GM23248 (cell line): ENCODE results near the gene CEACAM5. TPM values are rescaled to one million over a fixed set of nuclear protein-coding genes. Genes with fewer than 3 reads are reported as not detected.
A peak's percentile ranks its signal among the peaks of the same experiment; 100 is the strongest.
"Not testable (repeated sequence)": the region's sequence is repeated elsewhere in the genome, so short reads cannot be mapped to it uniquely, and the experiment has no call there.

Source experiments
- DNase-seq: peaks from one replicate; pipeline ENCODE4 v3.0.0-alpha.2; 2015
- H2AFZ ChIP-seq: fragments of 200-600 bp; sonication (generic); 2 replicates; pipeline ENCODE4 v1.6.1; 2016; ENCODE audit warnings: antibody characterized with exemption
- H3F3A ChIP-seq: fragments of 200-600 bp; sonication (generic); 2 replicates; pipeline ENCODE4 v1.6.1; 2016; ENCODE audit warnings: mild to moderate bottlenecking, antibody characterized with exemption, mixed run types; ENCODE audit not compliant: insufficient read depth
- H3K27ac ChIP-seq: fragments of 200-600 bp; sonication (generic); 2 replicates; pipeline ENCODE4 v1.5.1; 2016; ENCODE audit warnings: mild to moderate bottlenecking
- H3K27me3 ChIP-seq: fragments of 200-600 bp; sonication (generic); replicated peaks from 2 replicates; pipeline ENCODE4 v1.6.1; 2016; ENCODE audit warnings: mild to moderate bottlenecking; ENCODE audit not compliant: insufficient read depth
- H3K36me3 ChIP-seq: fragments of 200-600 bp; sonication (generic); 2 replicates; pipeline ENCODE4 v1.6.1; 2016; ENCODE audit warnings: low read depth, mild to moderate bottlenecking
- H3K4me1 ChIP-seq: fragments of 200-600 bp; sonication (generic); 2 replicates; pipeline ENCODE4 v1.6.1; 2016; ENCODE audit warnings: mild to moderate bottlenecking; ENCODE audit not compliant: insufficient read depth
- H3K4me2 ChIP-seq: fragments of 200-600 bp; sonication (generic); one replicate; pipeline ENCODE4 v1.6.1; 2016; ENCODE audit warnings: mild to moderate bottlenecking; ENCODE audit not compliant: unreplicated experiment
- H3K4me3 ChIP-seq: fragments of 200-600 bp; sonication (generic); 2 replicates; pipeline ENCODE4 v1.5.1; 2016; ENCODE audit warnings: mild to moderate bottlenecking
- H3K79me2 ChIP-seq: fragments of 200-600 bp; sonication (generic); 2 replicates; pipeline ENCODE4 v1.6.1; 2016; ENCODE audit warnings: mild to moderate bottlenecking; ENCODE audit not compliant: insufficient read depth
- H3K9ac ChIP-seq: fragments of 200-600 bp; sonication (generic); 2 replicates; pipeline ENCODE4 v1.6.1; 2016; ENCODE audit warnings: mild to moderate bottlenecking
- H3K9me2 ChIP-seq: fragments of 200-600 bp; sonication (generic); 2 replicates; pipeline ENCODE4 v1.6.1; 2016; ENCODE audit warnings: mixed run types, mild to moderate bottlenecking, moderate library complexity; ENCODE audit not compliant: insufficient read depth
- H3K9me3 ChIP-seq: fragments of 200-600 bp; sonication (generic); one replicate; pipeline ENCODE4 v1.6.1; 2017; ENCODE audit warnings: low read depth
- H4K20me1 ChIP-seq: fragments of 200-600 bp; sonication (generic); 2 replicates; pipeline ENCODE4 v1.6.0; 2016; ENCODE audit not compliant: insufficient read depth
- EZH2 ChIP-seq: fragments of 200-600 bp; sonication (generic); IDR thresholded peaks from 2 replicates; pipeline ENCODE4 v1.6.1; 2018; ENCODE audit warnings: antibody characterized with exemption, mild to moderate bottlenecking; ENCODE audit not compliant: insufficient read depth, poor library complexity, severe bottlenecking
- EZH2phosphoT487 ChIP-seq: fragments of 200-600 bp; sonication (generic); IDR thresholded peaks from 2 replicates; pipeline ENCODE4 v1.6.1; 2018; ENCODE audit warnings: antibody characterized with exemption, moderate library complexity, mild to moderate bottlenecking, low read depth; ENCODE audit not compliant: insufficient read depth
- WGBS, 2 experiments: methylation state at CpG; one replicate each; pipeline ENCODE4 v1.1.6; 2015 to 2017; ENCODE audit warnings: low lambda C conversion rate in 2 of 2, low coverage in 1 of 2; ENCODE audit errors: missing lambda C conversion rate in 2 of 2; 5-methylcytosine and 5-hydroxymethylcytosine counted together
- in situ Hi-C: fragments of 300-500 bp; cut with MboI; formaldehyde crosslinking; loops from 2 replicates; pipeline ENCODE4 v1.15.0; 2020
- polyA plus RNA-seq: library from polyadenylated mRNA; unstranded; fragments of >200 nt; fragmentation: Nextera tagmentation; extraction: Ambion mirVana; gene quantifications from 2 replicates; pipeline ENCODE4 v1.2.1, GENCODE V29; 2016
- total RNA-seq: library from RNA; depleted of rRNA; stranded (reverse); fragments of >200 nt; shearing (Covaris generic); gene quantifications from 2 replicates; pipeline ENCODE4 v1.2.3, GENCODE V29; 2014

Gene CEACAM5
- total and polyA plus RNA-seq, 2 experiments from 2014 or later: not detected

- Histone ChIP-seq H3K4me2 (no peak overlapping the region), H3K4me3 (no peak overlapping the region), H3K4me1 (no peaks in the 10 kb centered on the region), H3K27ac (no peak overlapping the region), H3K27me3 (peaks cover 12% of the 10 kb centered on the region), H4K20me1 (no peaks in the 10 kb centered on the region), H2AFZ (no peak overlapping the region), H3K9ac (no peak overlapping the region), H3K9me3 (no peaks in the 10 kb centered on the region), H3K36me3 (no peaks in the 10 kb centered on the region), H3F3A (no peaks in the 10 kb centered on the region), H3K79me2 (no peaks in the 10 kb centered on the region), H3K9me2 (no peaks in the 10 kb centered on the region)
- WGBS, 2 experiments: 1 to 2% methylated on average over 4 of the region's 4 CpGs
- in situ Hi-C loops: no loop called here
- TF ChIP-seq EZH2phosphoT487 (no peak), EZH2 (no peak)
- peak; percentile 41 for DNase-seq
Measured at GRCh38 chr19:41753936-41754529, 45.6 kb downstream of the CEACAM5 start.

GRCh38 chr19:41755328-41755913, 47.0 kb downstream of the CEACAM5 start, which contains the start of gene CEACAM6:
CEACAM6 (plus strand) TSS chr19:41755530; CDS start chr19:41755639, 109 bp downstream.
- Histone ChIP-seq H3K79me2 (no peaks in the 10 kb centered on the region), H3K9me2 (no peaks in the 10 kb centered on the region), H3K9ac (no peak within 1 kb of the TSS), H3K27ac (no peak within 1 kb of the TSS), H4K20me1 (no peaks in the 10 kb centered on the region), H3K4me3 (no peak within 1 kb of the TSS), H3K27me3 (peaks cover 26% of the 10 kb centered on the region), H3F3A (no peaks in the 10 kb centered on the region), H3K4me1 (no peaks in the 10 kb centered on the region), H3K9me3 (no peaks in the 10 kb centered on the region), H2AFZ (no peak within 1 kb of the TSS), H3K4me2 (no peak within 1 kb of the TSS), H3K36me3 (no peaks in the 10 kb centered on the region)
- TF ChIP-seq EZH2phosphoT487: no peak
- TF ChIP-seq EZH2: no peak
- 0 to 6% methylated on average over 3 of the region's 3 CpGs for WGBS, 2 experiments
- DNase-seq: no peak
- in situ Hi-C loops: no loop called here

GRCh38 chr19:41758846-41759245, 50.4 kb downstream of the CEACAM5 start:
- no peaks in the 10 kb centered on the region for H3K9me2 ChIP-seq
- in situ Hi-C loops: no loop called here
- H3F3A ChIP-seq: no peaks in the 10 kb centered on the region
- H3K79me2 ChIP-seq: no peaks in the 10 kb centered on the region
- H4K20me1 ChIP-seq: no peaks in the 10 kb centered on the region
- H3K27me3 ChIP-seq: peaks cover 22% of the 10 kb centered on the region
- H3K4me3 ChIP-seq: no peak overlapping the region
- no peak overlapping the region for H3K9ac ChIP-seq
- WGBS, 2 experiments: 30 to 38% methylated on average over 9 of the region's 9 CpGs
- H3K36me3 ChIP-seq: no peaks in the 10 kb centered on the region
- TF ChIP-seq EZH2phosphoT487: no peak
- no peak for TF ChIP-seq EZH2
- H3K4me1 ChIP-seq: no peaks in the 10 kb centered on the region
- no peak for DNase-seq
- no peak overlapping the region for H2AFZ ChIP-seq
- H3K27ac ChIP-seq: no peak overlapping the region
- H3K9me3 ChIP-seq: no peaks in the 10 kb centered on the region
- H3K4me2 ChIP-seq: no peak overlapping the region

- H3K4me1 ChIP-seq: no peaks in the 10 kb centered on the region
- peaks cover 27% of the 10 kb centered on the region for H3K27me3 ChIP-seq
- no peak for DNase-seq
- no peaks in the 10 kb centered on the region for H3K79me2 ChIP-seq
- TF ChIP-seq EZH2 (no peak), EZH2phosphoT487 (no peak)
- H3K4me2 ChIP-seq: no peak overlapping the region
- no peak overlapping the region for H3K9ac ChIP-seq
- H3K9me3 ChIP-seq: no peaks in the 10 kb centered on the region
- H4K20me1 ChIP-seq: no peaks in the 10 kb centered on the region
- no peaks in the 10 kb centered on the region for H3K36me3 ChIP-seq
- no peak overlapping the region for H2AFZ ChIP-seq
- no peak overlapping the region for H3K27ac ChIP-seq
- no peaks in the 10 kb centered on the region for H3K9me2 ChIP-seq
- no peak overlapping the region for H3K4me3 ChIP-seq
- in situ Hi-C loops: no loop called here
- WGBS, 2 experiments: 42 to 50% methylated on average over 2 of the region's 2 CpGs
- no peaks in the 10 kb centered on the region for H3F3A ChIP-seq
Measured at GRCh38 chr19:41767115-41767514, 58.7 kb downstream of the CEACAM5 start.

GRCh38 chr19:41768105-41768504, 59.7 kb downstream of the CEACAM5 start:
- H3K4me3 ChIP-seq, H3K27ac ChIP-seq, H3K9ac ChIP-seq, H3K9me3 ChIP-seq, DNase-seq, H4K20me1 ChIP-seq, H3K79me2 ChIP-seq, H3K4me2 ChIP-seq, H2AFZ ChIP-seq, H3K9me2 ChIP-seq, H3K36me3 ChIP-seq, in situ Hi-C loops, H3F3A ChIP-seq, H3K4me1 ChIP-seq: not testable (repeated sequence)
- peaks cover 31% of the 10 kb centered on the region for H3K27me3 ChIP-seq
- WGBS, 2 experiments: 36 to 44% methylated on average over 5 of the region's 5 CpGs
